GM23338 (cell line): Measurements from ENCODE around the gene DGAT2. TPM values are rescaled to one million over a fixed set of nuclear protein-coding genes. Genes with fewer than 3 reads are reported as not detected.

ENCODE experiments used
- ATAC-seq: fragments of 200-7000 bp; cut with Tn5 transposase; 3 replicates; pipeline ENCODE4 v1.9.1; 2020
- DNase-seq: peaks from one replicate; pipeline ENCODE4 v3.0.0-alpha.2; 2015; ENCODE audit warnings: low spot score
- H2AFZ ChIP-seq: fragments of 200-600 bp; sonication (generic); 2 replicates; pipeline ENCODE4 v1.8.0; 2016; ENCODE audit warnings: antibody characterized with exemption, mild to moderate bottlenecking, moderate library complexity
- H3F3A ChIP-seq: fragments of 200-600 bp; sonication (generic); replicated peaks from 2 replicates; pipeline ENCODE4 v1.8.0; 2017; ENCODE audit warnings: antibody characterized with exemption, mixed run types, low read depth
- H3K27ac ChIP-seq: fragments of 200-600 bp; sonication (generic); 2 replicates; pipeline ENCODE4 v1.6.1; 2016; ENCODE audit warnings: low read depth
- H3K27me3 ChIP-seq: fragments of 200-600 bp; sonication (generic); 2 replicates; pipeline ENCODE4 v1.8.0; 2016; ENCODE audit warnings: mild to moderate bottlenecking, mixed run types, moderate library complexity; ENCODE audit not compliant: insufficient read depth
- H3K36me3 ChIP-seq: fragments of 200-600 bp; sonication (generic); 2 replicates; pipeline ENCODE4 v1.8.0; 2016; ENCODE audit warnings: mild to moderate bottlenecking; ENCODE audit not compliant: insufficient read depth
- H3K4me1 ChIP-seq: fragments of 200-600 bp; sonication (generic); 2 replicates; pipeline ENCODE4 v1.8.0; 2016; ENCODE audit warnings: mild to moderate bottlenecking, moderate library complexity; ENCODE audit not compliant: insufficient read depth
- H3K4me2 ChIP-seq: fragments of 200-600 bp; sonication (generic); 2 replicates; pipeline ENCODE4 v1.7.1; 2017; ENCODE audit warnings: mixed run types
- H3K4me3 ChIP-seq: fragments of 200-600 bp; sonication (generic); 2 replicates; pipeline ENCODE4 v1.6.1; 2016; ENCODE audit warnings: mixed run types
- H3K79me2 ChIP-seq: fragments of 200-600 bp; sonication (generic); replicated peaks from 2 replicates; pipeline ENCODE4 v1.8.0; 2017; ENCODE audit warnings: mild to moderate bottlenecking; ENCODE audit not compliant: insufficient read depth
- H3K9me2 ChIP-seq: fragments of 200-600 bp; sonication (generic); 2 replicates; pipeline ENCODE4 v1.8.0; 2017; ENCODE audit not compliant: insufficient read depth
- H4K20me1 ChIP-seq: fragments of 200-600 bp; sonication (generic); replicated peaks from 2 replicates; pipeline ENCODE4 v1.8.0; 2017; ENCODE audit warnings: mild to moderate bottlenecking; ENCODE audit not compliant: insufficient read depth
- H3K27ac Mint-ChIP-seq: 2 replicates; pipeline ENCODE4 v1.8.0; 2020; ENCODE audit warnings: inconsistent platforms, mild to moderate bottlenecking, moderate library complexity, mixed read lengths
- H3K27me3 Mint-ChIP-seq: 3 replicates; pipeline ENCODE4 v1.8.0; 2022; ENCODE audit warnings: low read depth, mild to moderate bottlenecking, moderate library complexity, mixed read lengths, inconsistent platforms; ENCODE audit not compliant: insufficient read depth, poor library complexity
- H3K36me3 Mint-ChIP-seq: 3 replicates; pipeline ENCODE4 v1.8.0; 2021; ENCODE audit warnings: low read depth, mild to moderate bottlenecking, inconsistent platforms, moderate library complexity, mixed read lengths
- H3K4me1 Mint-ChIP-seq: 3 replicates; pipeline ENCODE4 v1.8.0; 2020; ENCODE audit warnings: mild to moderate bottlenecking, inconsistent platforms, mixed read lengths
- H3K4me3 Mint-ChIP-seq: 3 replicates; pipeline ENCODE4 v1.8.0; 2021; ENCODE audit warnings: moderate library complexity, mild to moderate bottlenecking, inconsistent platforms, mixed read lengths
- H3K9me3 Mint-ChIP-seq: 3 replicates; pipeline ENCODE4 v1.8.0; 2020; ENCODE audit warnings: moderate library complexity, mild to moderate bottlenecking, inconsistent platforms, mixed read lengths
- POLR2AphosphoS5 ChIP-seq: IDR thresholded peaks from 2 replicates; pipeline ENCODE4 v1.6.1; 2016; ENCODE audit warnings: antibody characterized with exemption, low read depth
- ZNF331 ChIP-seq: fragments of 250-450 bp; sonication (Bioruptor Pico); IDR thresholded peaks from 2 replicates; pipeline ENCODE4 v1.5.0; 2020; ENCODE audit warnings: low read depth, mild to moderate bottlenecking, moderate library complexity
- polyA plus RNA-seq: library from polyadenylated mRNA; unstranded; fragments of >200 nt; fragmentation: Nextera tagmentation; extraction: Ambion mirVana; gene quantifications from 2 replicates; pipeline ENCODE4 v1.2.1, GENCODE V29; 2016
- total RNA-seq: library from RNA; depleted of rRNA; stranded (reverse); fragments of >200 nt; shearing (Covaris generic); gene quantifications from 2 replicates; pipeline ENCODE4 v1.2.3, GENCODE V29; 2014
- TF ChIP-seq, protein P1 (sequence below): IDR thresholded peaks from one replicate; pipeline ENCODE4 v1.6.1; 2018; ENCODE audit warnings: antibody characterized with exemption; ENCODE audit not compliant: unreplicated experiment
- TF ChIP-seq, protein P2 (sequence below): IDR thresholded peaks from 2 replicates; pipeline ENCODE4 v1.6.1; 2016; ENCODE audit warnings: antibody characterized with exemption

DGAT2 gene
- total and polyA plus RNA-seq, 2 experiments from 2014 or later: 1.9 to 2.6 TPM

DNA sequence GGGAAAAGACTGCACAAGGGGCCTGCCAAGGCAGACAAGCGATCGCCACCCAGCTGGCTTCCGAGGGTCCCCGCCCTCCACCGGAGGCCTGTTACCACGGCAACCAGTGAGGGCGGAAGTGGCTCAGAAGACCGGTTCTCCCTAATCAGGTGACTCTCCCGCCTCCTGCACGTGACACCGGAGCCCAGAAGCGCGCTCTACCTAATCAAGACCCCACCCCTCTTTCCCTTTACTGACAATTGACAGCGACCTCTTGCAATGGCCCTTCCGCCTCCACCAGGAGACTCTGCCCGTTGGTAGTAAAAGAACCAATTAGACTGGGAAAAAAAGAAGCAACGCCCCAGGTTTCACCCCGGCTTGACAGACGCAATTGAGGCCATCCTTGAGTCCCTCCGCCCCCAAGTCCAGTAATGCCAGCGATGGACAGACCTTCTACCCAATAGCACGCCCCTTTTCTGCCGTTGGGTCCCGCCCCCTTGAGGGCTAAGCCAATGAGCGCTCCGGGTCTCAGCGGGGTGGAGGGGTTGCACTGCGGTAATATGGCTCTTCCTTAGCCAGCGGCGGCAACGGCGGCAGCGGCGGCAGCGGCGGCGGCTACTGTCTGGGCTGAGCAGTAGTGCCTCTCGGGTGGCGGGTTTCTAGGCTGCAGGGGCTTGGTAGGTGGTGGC is 46.2 kb downstream of the DGAT2 start, which contains the start of gene UVRAG:
Gene UVRAG (plus strand): TSS at position 534 of the 668 bp plus-strand sequence. CDS start 198 bp downstream, outside the sequence.
- H3K9me3 Mint-ChIP-seq: no peaks in the 10 kb centered on the region
- no peaks in the 10 kb centered on the region for H3K36me3 Mint-ChIP-seq
- peak within 1 kb of the TSS; percentile 93 for H3K4me3 ChIP-seq
- peaks cover 2% of the 10 kb centered on the region for H3K27me3 Mint-ChIP-seq
- H3K4me3 Mint-ChIP-seq: no peak within 1 kb of the TSS; the same call in 1 of the 3 replicates
- peak within 1 kb of the TSS; percentile 96 for H3K27ac Mint-ChIP-seq
- no peaks in the 10 kb centered on the region; the same call in none of the 2 replicates for H4K20me1 ChIP-seq
- H3K27ac ChIP-seq: peak within 1 kb of the TSS; percentile 48; the same call in 1 of the 2 replicates
- H3K27me3 ChIP-seq: peaks cover 7% of the 10 kb centered on the region; the same call in 1 of the 2 replicates
- H3F3A ChIP-seq: no peaks in the 10 kb centered on the region
- H3K4me1 Mint-ChIP-seq: peaks cover 16% of the 10 kb centered on the region
- DNase-seq (peak; percentile 99), ATAC-seq (peak; percentile 83)
- TF ChIP-seq, protein P1, sequence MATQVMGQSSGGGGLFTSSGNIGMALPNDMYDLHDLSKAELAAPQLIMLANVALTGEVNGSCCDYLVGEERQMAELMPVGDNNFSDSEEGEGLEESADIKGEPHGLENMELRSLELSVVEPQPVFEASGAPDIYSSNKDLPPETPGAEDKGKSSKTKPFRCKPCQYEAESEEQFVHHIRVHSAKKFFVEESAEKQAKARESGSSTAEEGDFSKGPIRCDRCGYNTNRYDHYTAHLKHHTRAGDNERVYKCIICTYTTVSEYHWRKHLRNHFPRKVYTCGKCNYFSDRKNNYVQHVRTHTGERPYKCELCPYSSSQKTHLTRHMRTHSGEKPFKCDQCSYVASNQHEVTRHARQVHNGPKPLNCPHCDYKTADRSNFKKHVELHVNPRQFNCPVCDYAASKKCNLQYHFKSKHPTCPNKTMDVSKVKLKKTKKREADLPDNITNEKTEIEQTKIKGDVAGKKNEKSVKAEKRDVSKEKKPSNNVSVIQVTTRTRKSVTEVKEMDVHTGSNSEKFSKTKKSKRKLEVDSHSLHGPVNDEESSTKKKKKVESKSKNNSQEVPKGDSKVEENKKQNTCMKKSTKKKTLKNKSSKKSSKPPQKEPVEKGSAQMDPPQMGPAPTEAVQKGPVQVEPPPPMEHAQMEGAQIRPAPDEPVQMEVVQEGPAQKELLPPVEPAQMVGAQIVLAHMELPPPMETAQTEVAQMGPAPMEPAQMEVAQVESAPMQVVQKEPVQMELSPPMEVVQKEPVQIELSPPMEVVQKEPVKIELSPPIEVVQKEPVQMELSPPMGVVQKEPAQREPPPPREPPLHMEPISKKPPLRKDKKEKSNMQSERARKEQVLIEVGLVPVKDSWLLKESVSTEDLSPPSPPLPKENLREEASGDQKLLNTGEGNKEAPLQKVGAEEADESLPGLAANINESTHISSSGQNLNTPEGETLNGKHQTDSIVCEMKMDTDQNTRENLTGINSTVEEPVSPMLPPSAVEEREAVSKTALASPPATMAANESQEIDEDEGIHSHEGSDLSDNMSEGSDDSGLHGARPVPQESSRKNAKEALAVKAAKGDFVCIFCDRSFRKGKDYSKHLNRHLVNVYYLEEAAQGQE: no peak
- TF ChIP-seq POLR2AphosphoS5 (peak; percentile 69), ZNF331 (no peak)
- peak within 1 kb of the TSS; percentile 92 for H3K4me2 ChIP-seq
- H2AFZ ChIP-seq: peak within 1 kb of the TSS; percentile 90
- peaks cover 17% of the 10 kb centered on the region for H3K4me1 ChIP-seq
- no peaks in the 10 kb centered on the region for H3K36me3 ChIP-seq
- H3K9me2 ChIP-seq: no peaks in the 10 kb centered on the region
- peaks cover 40% of the 10 kb centered on the region for H3K79me2 ChIP-seq

DNA sequence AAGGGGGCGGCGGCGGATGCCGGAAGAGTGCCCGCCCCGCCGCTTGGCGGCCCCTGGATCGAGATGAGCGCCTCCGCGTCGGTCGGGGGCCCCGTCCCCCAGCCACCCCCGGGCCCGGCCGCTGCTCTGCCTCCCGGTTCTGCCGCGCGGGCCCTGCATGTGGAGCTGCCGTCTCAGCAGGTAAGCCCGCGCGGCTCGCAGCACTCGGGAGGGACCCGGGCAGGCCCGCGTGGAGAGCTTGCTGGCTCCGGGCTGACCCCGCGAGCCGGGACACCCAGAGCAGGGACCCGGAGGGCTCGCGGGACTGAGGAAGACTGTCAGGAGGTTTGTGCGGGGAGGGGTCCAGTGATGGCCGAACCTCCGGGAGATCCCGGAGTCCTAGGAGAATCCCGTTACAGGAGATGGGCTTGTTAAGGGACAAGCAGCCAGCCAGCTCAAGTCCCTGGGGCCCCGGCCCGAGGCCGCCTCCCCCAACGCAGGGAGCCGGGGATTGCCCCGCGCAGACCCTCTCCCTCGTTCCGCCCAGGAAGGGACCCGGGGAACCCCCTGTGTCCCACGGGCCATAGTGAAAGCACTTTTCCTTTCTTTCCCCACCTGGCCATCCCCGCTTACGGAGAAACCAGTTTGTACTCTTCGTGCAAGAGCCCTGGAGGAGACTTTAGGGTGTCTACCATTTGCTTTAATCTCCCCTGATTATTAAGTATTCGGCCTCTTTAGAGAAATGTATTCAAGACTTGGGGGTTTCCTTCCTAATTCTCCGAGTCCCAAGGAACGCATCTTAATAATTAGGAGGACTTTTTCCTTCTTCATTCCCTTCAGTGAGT is 47.0 kb downstream of the DGAT2 start:
- Histone ChIP-seq H4K20me1 (no peaks in the 10 kb centered on the region; the same call in none of the 2 replicates), H3K27me3 (peaks cover 7% of the 10 kb centered on the region; the same call in 1 of the 2 replicates), H2AFZ (peak overlapping the region; percentile 90), H3K9me2 (no peaks in the 10 kb centered on the region), H3K36me3 (no peaks in the 10 kb centered on the region), H3F3A (no peaks in the 10 kb centered on the region), H3K4me3 (peak overlapping the region; percentile 93), H3K79me2 (peaks cover 47% of the 10 kb centered on the region), H3K4me1 (peaks cover 17% of the 10 kb centered on the region), H3K27ac (0 out of 2 replicates have a peak overlapping the region, but pooled peaks have one; percentile 45), H3K4me2 (peak overlapping the region; percentile 92)
- DNase-seq: peak; percentile 78
- Mint-ChIP-seq H3K4me1 (peaks cover 16% of the 10 kb centered on the region), H3K27ac (no peak overlapping the region), H3K9me3 (no peaks in the 10 kb centered on the region), H3K36me3 (no peaks in the 10 kb centered on the region), H3K27me3 (peaks cover 2% of the 10 kb centered on the region), H3K4me3 (no peak overlapping the region; the same call in 1 of the 3 replicates)
- peak; percentile 39 for ATAC-seq
- TF ChIP-seq, protein P2, sequence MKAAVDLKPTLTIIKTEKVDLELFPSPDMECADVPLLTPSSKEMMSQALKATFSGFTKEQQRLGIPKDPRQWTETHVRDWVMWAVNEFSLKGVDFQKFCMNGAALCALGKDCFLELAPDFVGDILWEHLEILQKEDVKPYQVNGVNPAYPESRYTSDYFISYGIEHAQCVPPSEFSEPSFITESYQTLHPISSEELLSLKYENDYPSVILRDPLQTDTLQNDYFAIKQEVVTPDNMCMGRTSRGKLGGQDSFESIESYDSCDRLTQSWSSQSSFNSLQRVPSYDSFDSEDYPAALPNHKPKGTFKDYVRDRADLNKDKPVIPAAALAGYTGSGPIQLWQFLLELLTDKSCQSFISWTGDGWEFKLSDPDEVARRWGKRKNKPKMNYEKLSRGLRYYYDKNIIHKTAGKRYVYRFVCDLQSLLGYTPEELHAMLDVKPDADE: no peak
